Heart left ventricle (tissue), 16 donors: ENCODE measurements around the gene SGK1. TPM values are rescaled to one million over a fixed set of nuclear protein-coding genes. Genes with fewer than 3 reads are reported as not detected.
"Not testable (repeated sequence)": the region's sequence is repeated elsewhere in the genome, so short reads cannot be mapped to it uniquely, and the experiment has no call there.

Source experiments
- ATAC-seq, 4 donors: fragments of 200-7000 bp; cut with Tn5 transposase; one replicate each; pipeline ENCODE4 v1.9.1; 2020 to 2022; ENCODE audit warnings: moderate library complexity in 4 of 4, mild to moderate bottlenecking in 3 of 4, moderate number of reproducible peaks in 1 of 4
- DNase-seq, 5 donors: peaks; one replicate each; pipeline ENCODE4 v3.0.0-alpha.2; 2020
- H3K27ac ChIP-seq, 12 donors: fragments of 200-600 bp; sonication (generic) in 4 of 12; one replicate each; pipeline versions ENCODE4 v1.5.0 to v1.8.0; 2016 to 2022; ENCODE audit warnings: mild to moderate bottlenecking in 2 of 12
- H3K27me3 ChIP-seq, 9 donors: fragments of 200-600 bp; sonication (generic) in 2 of 9; one replicate each; pipeline versions ENCODE4 v1.5.1 to v1.8.0; 2016 to 2022; ENCODE audit warnings: mild to moderate bottlenecking in 3 of 9
- H3K36me3 ChIP-seq, 9 donors: fragments of 200-600 bp; sonication (generic) in 2 of 9; one replicate each; pipeline versions ENCODE4 v1.5.0 to v1.8.0; 2018 to 2022; ENCODE audit warnings: mild to moderate bottlenecking in 2 of 9
- H3K4me1 ChIP-seq, 12 donors: fragments of 200-600 bp; sonication (generic) in 4 of 12; one replicate each; pipeline versions ENCODE4 v1.5.0 to v1.8.0; 2016 to 2022; ENCODE audit warnings: mild to moderate bottlenecking in 3 of 12
- H3K4me3 ChIP-seq, 12 donors: fragments of 200-600 bp; sonication (generic) in 4 of 12; one replicate each; pipeline versions ENCODE4 v1.5.0 to v1.8.0; 2017 to 2022; ENCODE audit warnings: mild to moderate bottlenecking in 9 of 12, moderate library complexity in 4 of 12
- H3K9me3 ChIP-seq, 12 donors: fragments of 200-600 bp; sonication (generic) in 4 of 12; one replicate each; pipeline versions ENCODE4 v1.5.0 to v1.8.0; 2016 to 2022; ENCODE audit warnings: mild to moderate bottlenecking in 1 of 12
- CTCF ChIP-seq, 12 donors: fragments of 200-600 bp; sonication (generic) in 4 of 12; IDR thresholded peaks; one replicate each; pipeline versions ENCODE4 v1.5.0 to v1.8.0; 2018 to 2022; ENCODE audit warnings: antibody characterized with exemption in 12 of 12, mild to moderate bottlenecking in 5 of 12
- POLR2A ChIP-seq, 2 donors: fragments of 450-650 bp; IDR thresholded peaks; one replicate each; pipeline ENCODE4 v1.6.1; 2017; ENCODE audit warnings: antibody characterized with exemption in 2 of 2, mild to moderate bottlenecking in 2 of 2, moderate library complexity in 2 of 2
- WGBS, 4 donors: extraction: QIAGEN DNeasy Blood & Tissue Kit in 2 of 4; methylation state at CpG; one replicate each; pipeline versions ENCODE4 v1.1.5 to v1.1.7; 2013 to 2018; 5-methylcytosine and 5-hydroxymethylcytosine counted together
- intact Hi-C, 10 donors: fragments of 100-400 bp; cut with DNase I; formaldehyde crosslinking; loops; one replicate each; pipeline versions ENCODE4 v1.11.1 to v1.14.2; 2022
- polyA plus RNA-seq, 2 donors: library from polyadenylated mRNA; stranded (reverse); fragments of 200-250 nt; gene quantifications; one replicate each; pipeline ENCODE4 v1.2.3, GENCODE V29; 2013
- total RNA-seq, 9 donors: library from RNA; depleted of rRNA in 2 of 9; stranded (reverse); fragments of >200 nt in 2 of 9; fragmentation: NEBNext Ultra II Directional in 3 of 9; extraction: Animal tissue kit (Norgen Biotek cat#: 25700) in 3 of 9; gene quantifications; one replicate each; pipeline versions ENCODE4 v1.1.0 to v1.2.4, GENCODE V29; 2016 to 2023
- donor health status: ischemic (EF 13 %, LVEDD 7.1; RV severe dilation, severe dysfunction).
- donor health status: healthy with polysubstance abuse.
- donor health status: DM: no; HTN: yes; CAD: no.
- donor health status: DM: no; HTN: no; CAD: no.
- donor health status: ischemic (EF 25% LVEDD 6.9; RV normal size, moderate dysfunction).
- donor health status: ischemic (EF 25% LVEDD 5.7; RV mildly dilated, moderate dysfunction).
- donor health status: healthy.
- donor health status: DM: yes; HTN: yes; CAD: no.
- donor health status: ischemic (EF 35%, LVEDD 5.7; RV mildly dilated, moderate dysfunction).
- donor health status: nonischemic (EF 11% LVEDD 7.7; RV severe dilation, severe dysfunction).
- donor health status: DM: yes; HTN: yes; CAD: no.
- donor health status: PGD.
- donor health status: ischemic (EF 29% LVEDD 5.4; RV normal size, mild dysfunction).
- donor health status: nonischemic (EF 23%, LVEDD 6.1; RV moderate dilation, normal function).

Gene SGK1
- total and polyA plus RNA-seq, 11 donors, result 17.7 to 118 (median 56.7) TPM

- Histone ChIP-seq H3K4me3 (no peak overlapping the region), H3K9me3 (peaks cover 0 to 15% (median 4%) of the 10 kb centered on the region in 12 donors), H3K27me3 (no peaks in the 10 kb centered on the region), H3K36me3 (no peaks in the 10 kb centered on the region), H3K4me1 (no peaks in the 10 kb centered on the region), H3K27ac (no peak overlapping the region)
- intact Hi-C loops, result no loop called here
- TF ChIP-seq POLR2A (IDR thresholded peaks at IDR 0.05) (no peak), CTCF (IDR thresholded peaks at IDR 0.05) (no peak)
- DNase-seq (no peak), ATAC-seq (no peak)
- WGBS, 4 donors, result 91 to 98% (median 93%) methylated on average over 4 of the region's 4 CpGs
These were observed 112.5 kb downstream of the SGK1 start for GRCh38 chr6:134205366-134205765.

GRCh38 chr6:134204759-134205158, 113.2 kb downstream of the SGK1 start:
- H3K27ac ChIP-seq, H3K36me3 ChIP-seq, intact Hi-C loops, DNase-seq, H3K4me3 ChIP-seq, ATAC-seq, H3K4me1 ChIP-seq, H3K27me3 ChIP-seq: not testable (repeated sequence)
- H3K9me3 ChIP-seq, result peaks cover 0 to 15% (median 4%) of the 10 kb centered on the region in 12 donors
- WGBS, 4 donors, result 97 to 100% (median 100%) methylated on average over 1 of the region's 1 CpG

- Histone ChIP-seq H3K4me3 (no peak overlapping the region), H3K4me1 (no peaks in the 10 kb centered on the region), H3K27me3 (no peaks in the 10 kb centered on the region), H3K36me3 (no peaks in the 10 kb centered on the region), H3K9me3 (peaks cover 0 to 15% (median 4%) of the 10 kb centered on the region in 12 donors), H3K27ac (no peak overlapping the region)
- TF ChIP-seq CTCF (IDR thresholded peaks at IDR 0.05) (no peak), POLR2A (IDR thresholded peaks at IDR 0.05) (no peak)
- DNase-seq (no peak), ATAC-seq (no peak)
- intact Hi-C loops, result no loop called here
- 78 to 91% (median 84%) methylated on average over 1 of the region's 1 CpG for WGBS, 4 donors
These were observed 113.9 kb downstream of the SGK1 start for GRCh38 chr6:134204031-134204430.

GRCh38 chr6:134201716-134202115, 116.2 kb downstream of the SGK1 start:
- no peaks in the 10 kb centered on the region for H3K36me3 ChIP-seq
- no peaks in the 10 kb centered on the region for H3K27me3 ChIP-seq
- TF ChIP-seq CTCF (IDR thresholded peaks at IDR 0.05), result no peak
- no peak for TF ChIP-seq POLR2A (IDR thresholded peaks at IDR 0.05)
- H3K9me3 ChIP-seq, result peaks cover 0 to 15% (median 4%) of the 10 kb centered on the region in 12 donors
- H3K27ac ChIP-seq, result no peak overlapping the region
- H3K4me3 ChIP-seq, result no peak overlapping the region
- WGBS, 4 donors, result 89 to 92% (median 90%) methylated on average over 5 of the region's 5 CpGs
- no peak for ATAC-seq
- H3K4me1 ChIP-seq, result no peaks in the 10 kb centered on the region
- intact Hi-C loops, result no loop called here
- no peak for DNase-seq
